Activated CD4-positive, alpha-beta T cell treated with anti-CD3 and anti-CD28 coated beads, Interleukin-2, Interleukin-4, amounts not matched to agents 100 ng/mL and 50 ng/mL, durations not matched to agents 16 hours and 8 hours (primary cell): ENCODE data around the gene FAM120C.

Experiments used
- DNase-seq: peaks from one replicate; pipeline ENCODE4 v3.0.0-alpha.2; 2020; ENCODE audit warnings: low spot score

Gene FAM120C

DNA sequence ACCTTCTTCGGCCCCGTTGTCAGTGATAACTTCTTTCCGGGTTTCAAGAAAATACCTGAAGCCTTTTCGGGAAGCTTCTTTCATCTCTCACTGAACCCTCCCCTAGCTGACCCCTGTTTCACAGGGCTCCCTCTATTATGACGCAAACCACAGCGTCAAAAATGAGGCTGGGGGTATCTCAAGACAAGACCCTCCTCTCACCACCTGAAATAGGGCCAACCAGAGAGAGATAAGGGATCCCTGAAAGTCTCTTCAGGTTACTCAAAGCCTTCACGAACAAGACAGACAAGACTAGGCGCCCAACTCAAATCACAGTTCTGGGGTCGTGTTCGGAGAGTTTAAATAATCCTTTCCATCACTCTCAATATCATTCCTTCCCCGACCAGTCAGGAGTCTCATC is 140.0 kb downstream of the FAM120C start:
- no peak for DNase-seq

DNA sequence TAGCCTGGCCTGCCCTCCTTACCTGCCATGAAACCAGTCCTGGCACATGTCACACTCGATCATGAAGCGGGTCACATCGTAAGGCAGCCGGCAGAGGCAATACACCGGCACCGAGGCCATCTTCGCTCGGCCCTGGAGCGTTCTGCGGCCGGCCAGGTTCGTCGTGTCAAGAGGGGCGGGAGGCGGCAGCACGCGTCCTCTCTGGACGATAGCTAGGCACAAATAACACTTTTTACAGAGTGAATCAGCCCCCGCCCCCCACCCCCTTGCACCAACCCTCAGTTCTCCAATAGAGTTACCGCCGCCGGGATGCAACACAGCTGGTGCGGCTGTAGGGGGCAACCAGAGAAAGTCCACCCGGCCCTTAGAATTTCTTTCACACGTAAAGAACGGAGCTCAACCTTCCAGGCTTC is 140.4 kb downstream of the FAM120C start:
- DNase-seq = peak; percentile 21

DNA sequence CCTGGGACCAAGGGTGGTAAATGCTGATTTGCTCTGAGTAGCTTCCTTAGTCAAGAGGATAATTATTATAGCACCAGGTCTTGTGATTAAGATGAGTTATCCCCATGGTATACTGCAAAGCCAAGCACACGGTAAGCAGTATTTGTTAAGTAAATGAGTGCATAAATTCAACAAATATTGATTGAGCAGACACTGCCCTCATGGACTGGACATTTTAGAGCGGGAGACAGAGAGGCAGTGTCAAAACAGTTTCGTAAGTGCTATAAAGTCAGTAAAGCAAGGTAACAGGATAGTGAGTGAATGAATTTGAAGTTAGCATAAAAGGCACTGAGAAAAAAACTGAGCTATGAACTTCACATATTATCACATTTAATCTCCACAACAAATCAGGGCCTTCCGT is 152.7 kb downstream of the FAM120C start:
- DNase-seq = no peak

DNA sequence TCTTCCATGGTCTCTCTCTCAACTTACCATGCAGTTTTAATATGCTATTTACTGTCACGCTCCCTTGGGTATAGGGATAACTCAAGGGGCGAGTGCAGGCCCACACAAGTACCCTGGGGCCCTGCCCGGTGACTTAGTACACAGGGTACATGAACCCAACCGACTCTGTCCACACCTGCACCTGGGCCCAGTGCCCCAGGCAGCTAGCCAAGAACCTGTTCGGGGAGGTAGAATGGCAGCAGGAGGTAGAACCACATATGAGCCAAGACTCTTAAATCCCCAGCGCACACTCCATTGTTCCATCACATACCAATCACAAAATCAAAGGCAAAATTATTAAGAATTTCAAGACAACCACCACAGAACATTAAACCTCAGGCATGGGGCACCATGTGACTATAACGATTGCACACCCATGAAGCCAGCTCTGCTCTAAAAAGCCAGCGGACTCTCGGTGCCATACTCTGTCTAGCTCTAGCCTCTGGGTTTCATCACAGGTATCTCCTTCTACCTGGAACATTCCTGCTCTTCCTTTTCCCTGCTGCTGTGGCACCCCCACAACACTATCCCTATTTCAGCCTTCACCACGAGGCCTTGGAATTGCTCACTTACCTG is 153.4 kb downstream of the FAM120C start:
- no peak for DNase-seq

DNA sequence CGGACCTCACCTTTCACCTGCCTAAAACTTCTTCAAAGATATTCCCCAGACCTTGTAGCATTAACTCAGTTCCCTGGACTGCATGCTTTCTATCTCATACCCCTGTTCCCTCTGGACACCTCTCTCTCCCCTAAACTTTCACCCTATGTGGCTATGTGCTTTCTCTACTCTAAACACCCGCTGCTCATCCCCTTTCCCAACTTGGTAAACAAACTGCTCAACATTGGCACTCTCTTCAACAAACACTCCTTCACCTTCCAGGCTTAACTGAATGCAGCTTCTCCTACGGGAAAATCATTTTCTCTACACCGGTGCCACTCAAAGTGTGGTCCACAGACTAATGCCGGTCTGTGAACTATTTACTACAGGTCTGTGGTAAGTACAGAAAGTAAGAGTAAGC is 158.7 kb downstream of the FAM120C start:
- no peak for DNase-seq
